ENCODE data around the gene PTPRG.

DNA sequence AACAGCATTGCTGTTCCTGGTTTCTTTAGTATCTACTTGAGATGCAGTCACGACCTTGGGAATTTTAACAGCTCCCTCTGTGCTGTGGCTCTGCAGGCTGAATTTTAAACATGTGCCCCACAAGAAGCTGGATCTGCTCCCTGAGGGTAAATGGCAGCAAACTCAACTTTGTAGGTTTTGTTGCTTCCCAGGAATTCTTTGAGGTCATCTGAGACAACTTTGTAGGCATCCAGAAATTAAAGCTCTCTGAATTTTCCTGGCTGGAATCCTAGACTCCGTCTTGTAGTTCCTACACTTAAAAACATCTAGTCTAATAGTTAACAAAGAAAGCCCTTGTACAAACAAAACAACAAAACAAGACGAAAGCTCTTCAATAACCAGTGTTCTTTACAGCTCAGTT is 445.7 kb downstream of the PTPRG start:
- TF ChIP-seq SMAD1 (IDR thresholded peaks at IDR 0.05; ENCODE audit: low read depth, partially characterized antibody) = no peak
- TF ChIP-seq, protein P1, sequence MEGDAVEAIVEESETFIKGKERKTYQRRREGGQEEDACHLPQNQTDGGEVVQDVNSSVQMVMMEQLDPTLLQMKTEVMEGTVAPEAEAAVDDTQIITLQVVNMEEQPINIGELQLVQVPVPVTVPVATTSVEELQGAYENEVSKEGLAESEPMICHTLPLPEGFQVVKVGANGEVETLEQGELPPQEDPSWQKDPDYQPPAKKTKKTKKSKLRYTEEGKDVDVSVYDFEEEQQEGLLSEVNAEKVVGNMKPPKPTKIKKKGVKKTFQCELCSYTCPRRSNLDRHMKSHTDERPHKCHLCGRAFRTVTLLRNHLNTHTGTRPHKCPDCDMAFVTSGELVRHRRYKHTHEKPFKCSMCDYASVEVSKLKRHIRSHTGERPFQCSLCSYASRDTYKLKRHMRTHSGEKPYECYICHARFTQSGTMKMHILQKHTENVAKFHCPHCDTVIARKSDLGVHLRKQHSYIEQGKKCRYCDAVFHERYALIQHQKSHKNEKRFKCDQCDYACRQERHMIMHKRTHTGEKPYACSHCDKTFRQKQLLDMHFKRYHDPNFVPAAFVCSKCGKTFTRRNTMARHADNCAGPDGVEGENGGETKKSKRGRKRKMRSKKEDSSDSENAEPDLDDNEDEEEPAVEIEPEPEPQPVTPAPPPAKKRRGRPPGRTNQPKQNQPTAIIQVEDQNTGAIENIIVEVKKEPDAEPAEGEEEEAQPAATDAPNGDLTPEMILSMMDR (IDR thresholded peaks at IDR 0.05 in 2 of 3, conservative IDR thresholded peaks at IDR 0.05 in 1 of 3; ENCODE audit: control insufficient read depth in 2 of 3, extremely low read depth in 1 of 3, insufficient read depth in 1 of 3, low read depth in 3 of 3, low read length in 3 of 3) = no peak
- no peak for TF ChIP-seq POLR2A (IDR thresholded peaks at IDR 0.05; ENCODE audit: low read depth, low read length)
- TF ChIP-seq PRDM15 (CRISPR knock-in tag; IDR thresholded peaks at IDR 0.05) = no peak
- no peak for TF ChIP-seq NR2C2 (IDR thresholded peaks at IDR 0.05; ENCODE audit: borderline replicate concordance, control insufficient read depth, insufficient read length, low read depth)
- no peak for TF ChIP-seq YY1 (IDR thresholded peaks at IDR 0.05; ENCODE audit: low read depth, low read length)
- no peak for TF ChIP-seq JUNB (IDR thresholded peaks at IDR 0.05)
- no peak for TF ChIP-seq MTA3 (IDR thresholded peaks at IDR 0.05; ENCODE audit: borderline replicate concordance, low read length)
